K562 (cell line): ENCODE data around the gene OSBPL10.
"Not testable (repeated sequence)": the region's sequence is repeated elsewhere in the genome, so short reads cannot be mapped to it uniquely, and the experiment has no call there.

Source experiments
- JUND ChIP-seq, 2 experiments: IDR thresholded peaks; 2 replicates in 1 of 2; 3 replicates in 1 of 2; pipeline ENCODE4 v1.6.1; 2011; ENCODE audit warnings: borderline replicate concordance in 2 of 2, low read depth in 2 of 2, low read length in 2 of 2, improper control_type of control experiment in 1 of 2, missing biosample characterization in 1 of 2, missing genetic modification characterization in 1 of 2, missing genetic modification reagents in 1 of 2
- KLF6 ChIP-seq: fragments of 250-450 bp; sonication (Bioruptor Pico); IDR thresholded peaks from 2 replicates; pipeline ENCODE4 v1.4.0; 2020; ENCODE audit warnings: mild to moderate bottlenecking, moderate library complexity, borderline replicate concordance
- NR2F6 ChIP-seq: fragments of 450-650 bp; formaldehyde crosslinking; IDR thresholded peaks from 2 replicates; pipeline ENCODE4 v1.4.0; 2020; ENCODE audit warnings: mild to moderate bottlenecking

DNA sequence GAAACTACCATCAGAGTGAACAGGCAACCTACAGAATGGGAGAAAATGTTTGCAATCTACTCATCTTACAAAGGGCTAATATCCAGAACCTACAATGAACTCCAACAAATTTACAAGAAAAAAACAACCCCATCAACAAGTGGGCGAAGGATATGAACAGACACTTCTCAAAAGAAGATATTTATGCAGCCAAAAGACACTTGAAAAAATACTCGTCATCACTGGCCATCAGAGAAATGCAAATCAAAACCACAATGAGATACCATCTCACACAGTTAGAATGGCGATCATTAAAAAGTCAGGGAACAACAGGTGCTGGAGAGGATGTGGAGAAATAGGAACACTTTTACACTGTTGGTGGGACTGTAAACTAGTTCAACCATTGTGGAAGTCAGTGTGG is 34.6 kb upstream of the OSBPL10 start:
- not testable (repeated sequence) for TF ChIP-seq NR2F6; KLF6; JUND (IDR thresholded peaks at IDR 0.05; ENCODE audit: borderline replicate concordance, low read depth, low read length); JUND (tag; IDR thresholded peaks at IDR 0.05; ENCODE audit: borderline replicate concordance, low read depth, low read length)
